CD4-positive, alpha-beta T cell treated with Interferon alpha-2 for 1 hour (primary cell): Measurements from ENCODE around the gene ARHGAP24.
A peak's percentile ranks its signal among the peaks of the same experiment; 100 is the strongest.
"Not testable (repeated sequence)": the region's sequence is repeated elsewhere in the genome, so short reads cannot be mapped to it uniquely, and the experiment has no call there.

Experiments used
- DNase-seq, 2 donors: peaks; one replicate each; pipeline ENCODE4 v3.0.0-alpha.2; 2020 to 2022

The ARHGAP24 gene

DNA sequence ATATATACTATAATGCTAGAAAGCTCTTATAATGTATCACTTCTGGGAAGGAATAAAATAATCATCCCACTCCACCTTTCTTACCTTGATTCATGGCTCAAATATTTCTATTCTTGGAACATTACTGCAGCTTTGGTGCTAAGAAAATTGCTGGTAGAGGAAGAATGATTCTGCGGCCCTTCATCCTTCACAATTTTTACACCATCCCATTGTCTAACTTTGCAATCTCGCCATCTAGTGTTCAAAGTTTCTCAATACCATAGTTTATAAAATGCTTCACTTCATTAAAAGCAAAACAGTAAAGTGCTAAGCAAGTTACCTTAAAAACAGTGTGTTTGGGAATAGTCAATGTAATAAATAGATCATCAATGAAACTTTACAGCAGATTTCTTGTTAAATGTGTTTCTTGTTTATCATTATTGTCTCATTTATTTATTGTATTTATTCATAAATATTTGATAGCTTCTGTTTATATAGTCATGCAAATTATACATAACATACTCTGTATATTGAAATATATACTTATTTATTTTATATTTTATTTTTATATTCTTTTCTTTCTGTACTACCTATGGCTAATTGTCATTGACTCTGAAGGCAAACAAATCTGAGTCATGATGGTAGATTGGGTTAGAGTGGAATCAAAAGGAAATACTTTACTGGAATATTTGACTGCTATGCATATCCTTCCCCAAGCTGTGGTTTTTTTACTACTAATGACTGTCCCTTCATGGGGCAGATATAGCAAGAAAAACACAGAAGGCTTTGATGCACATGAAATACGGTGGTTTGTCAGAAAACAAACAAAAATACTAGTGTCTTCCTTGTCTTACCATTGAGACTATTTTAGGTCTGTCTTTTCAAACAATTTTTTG lies 494.2 kb downstream of the ARHGAP24 start:
- DNase-seq: peak in 1 of 2 donors; percentile 2

- DNase-seq: no peak
Measured at GRCh38 chr4:85970535-85970934, 495.6 kb downstream of the ARHGAP24 start.

GRCh38 chr4:85979276-85979675 lies 504.3 kb downstream of the ARHGAP24 start:
- no peak for DNase-seq

DNA sequence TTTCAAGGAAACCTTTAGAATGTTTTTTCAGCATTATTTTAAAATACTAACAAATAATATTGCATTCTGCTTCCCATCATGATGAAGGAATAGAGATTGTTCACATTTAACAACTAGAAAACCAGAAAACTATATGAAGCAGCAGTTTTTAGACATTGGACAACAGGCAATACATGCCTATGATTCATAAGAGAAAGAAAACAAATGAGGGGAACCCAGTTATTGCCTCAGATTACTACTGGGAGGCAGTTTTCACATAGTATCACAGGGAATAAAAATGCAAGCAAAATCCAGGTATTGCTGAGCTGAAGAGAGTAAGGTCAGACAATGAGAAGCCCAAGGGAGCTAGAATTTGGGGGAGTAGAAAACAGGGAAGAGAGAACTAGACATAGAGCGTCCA lies 511.3 kb downstream of the ARHGAP24 start:
- DNase-seq: no peak

GRCh38 chr4:85993641-85994040 lies 518.7 kb downstream of the ARHGAP24 start:
- DNase-seq: no peak

- DNase-seq: no peak
Measured at GRCh38 chr4:85994576-85994975, 519.6 kb downstream of the ARHGAP24 start.

- DNase-seq: no peak
Measured at GRCh38 chr4:85995361-85995760, 520.4 kb downstream of the ARHGAP24 start.

DNA sequence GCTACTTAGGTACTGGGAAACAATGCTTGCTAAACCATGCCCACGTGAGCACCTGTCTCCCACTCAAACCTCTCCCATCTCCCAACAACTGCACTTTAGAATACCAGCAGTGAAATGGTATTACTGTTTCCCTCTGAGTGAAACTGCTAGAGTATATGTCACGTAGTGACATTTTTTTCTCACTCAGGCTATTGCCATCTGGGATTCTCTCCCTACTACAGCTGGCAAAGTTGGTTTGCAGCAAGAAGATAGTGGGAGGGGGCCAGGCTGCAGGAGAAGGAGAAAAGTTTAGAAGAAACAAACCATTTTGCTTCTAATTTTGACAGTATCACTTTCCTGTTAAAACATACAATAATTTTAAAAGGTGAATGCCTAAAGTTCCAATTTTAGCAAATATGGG lies 526.6 kb downstream of the ARHGAP24 start:
- no peak for DNase-seq

DNA sequence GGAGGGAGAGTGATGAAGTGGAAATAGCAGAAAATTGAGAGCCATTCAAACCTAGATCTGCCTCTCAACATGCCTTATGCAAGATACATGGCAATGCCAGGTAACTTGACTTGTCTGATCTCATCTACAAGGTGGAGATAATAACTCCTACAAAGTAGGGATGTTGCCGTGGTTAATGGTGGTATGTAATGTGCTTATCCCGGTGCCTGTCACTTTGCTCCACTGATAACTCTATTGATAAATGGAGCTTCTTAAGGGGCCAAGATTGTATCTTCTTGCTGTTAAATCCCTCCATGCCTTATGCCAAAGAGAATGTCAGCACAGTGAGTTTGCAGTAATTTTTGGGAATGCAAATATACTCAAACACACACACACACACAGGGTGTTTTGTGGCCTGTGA lies 529.1 kb downstream of the ARHGAP24 start:
- DNase-seq: no peak

DNA sequence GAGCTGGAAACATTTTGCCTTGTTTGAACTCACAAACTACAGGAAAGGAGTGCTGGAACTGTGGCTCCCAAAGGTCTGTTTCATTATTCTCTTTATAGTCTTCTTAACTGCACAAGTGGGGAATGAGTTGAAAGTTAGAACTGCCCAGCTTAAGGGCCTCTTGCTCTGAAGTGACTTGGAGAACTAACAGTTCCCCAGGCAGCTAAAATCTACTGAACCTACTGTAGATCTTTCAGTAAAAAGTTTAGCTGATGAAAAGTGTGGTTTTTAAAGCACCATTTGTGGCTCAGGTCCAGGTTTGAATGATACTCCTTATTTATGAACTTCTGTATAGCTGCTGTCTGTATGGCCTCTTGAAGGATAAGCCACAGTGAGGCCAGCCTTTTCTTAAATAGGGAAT lies 531.1 kb downstream of the ARHGAP24 start:
- no peak for DNase-seq

DNA sequence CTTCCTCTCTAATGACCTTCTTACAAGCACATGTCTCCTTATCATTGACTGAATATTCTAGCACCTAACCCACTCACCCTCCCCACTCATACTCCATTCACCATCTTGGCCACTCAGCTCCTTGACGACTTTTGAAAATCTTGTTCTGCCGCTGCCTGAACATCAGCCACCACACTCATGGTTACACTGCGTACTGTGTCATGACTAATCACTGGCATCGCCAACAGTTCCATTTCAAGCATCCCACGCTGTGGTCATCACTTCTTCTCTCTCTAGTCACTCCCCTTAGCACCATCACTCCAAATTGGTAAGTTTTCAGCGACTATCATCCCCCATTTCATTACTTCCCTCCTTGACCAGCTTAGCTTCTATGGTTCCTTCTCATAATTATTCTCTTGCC lies 532.1 kb downstream of the ARHGAP24 start:
- no peak for DNase-seq

- DNase-seq: no peak
Measured at GRCh38 chr4:86011117-86011516, 536.2 kb downstream of the ARHGAP24 start.

GRCh38 chr4:86013621-86014020 lies 538.7 kb downstream of the ARHGAP24 start:
- no peak for DNase-seq

- DNase-seq: no peak
Measured at GRCh38 chr4:86014599-86014998, 539.6 kb downstream of the ARHGAP24 start.

GRCh38 chr4:86015412-86016350 lies 540.7 kb downstream of the ARHGAP24 start:
- DNase-seq: no peak

DNA sequence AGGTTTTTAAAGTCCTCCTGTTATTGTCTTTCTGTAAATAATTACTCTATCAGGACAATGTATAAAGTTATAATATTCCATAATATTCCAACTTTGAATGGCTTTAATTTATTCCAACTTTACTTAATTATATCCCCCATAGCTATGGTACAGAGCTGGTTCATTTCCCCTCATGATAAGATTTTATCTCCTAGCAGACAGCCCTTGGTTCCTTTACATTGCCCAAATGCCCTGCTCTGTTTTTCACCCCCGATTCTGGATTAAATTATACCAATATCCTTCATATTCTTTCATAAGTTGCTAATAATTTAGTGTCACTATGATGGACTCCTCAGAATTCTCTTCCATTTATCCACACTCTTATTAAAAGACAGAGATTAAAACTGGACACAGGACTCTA lies 544.4 kb downstream of the ARHGAP24 start:
- DNase-seq: no peak

GRCh38 chr4:86019906-86020305 lies 545.0 kb downstream of the ARHGAP24 start:
- DNase-seq: no peak

DNA sequence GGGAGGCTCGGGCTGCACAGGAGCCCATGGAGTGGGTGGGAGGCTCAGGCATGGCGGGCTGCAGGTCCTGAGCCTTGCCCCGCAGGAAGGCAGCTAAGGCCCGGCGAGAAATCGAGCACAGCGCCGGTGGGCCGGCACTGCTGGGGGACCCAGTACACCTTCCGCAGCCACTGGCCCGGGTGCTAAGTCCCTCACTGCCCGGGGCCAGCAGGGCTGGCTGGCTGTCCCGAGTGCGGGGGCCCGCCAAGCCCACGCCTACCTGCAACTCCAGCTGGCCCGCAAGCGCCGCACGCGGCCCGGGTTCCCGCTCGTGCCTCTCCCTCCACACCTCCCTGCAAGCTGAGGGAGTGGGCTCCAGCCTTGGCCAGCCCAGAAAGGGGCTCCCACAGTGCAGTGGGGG lies 546.7 kb downstream of the ARHGAP24 start:
- not testable (repeated sequence) for DNase-seq

- DNase-seq: no peak
Measured at GRCh38 chr4:86026720-86027119, 551.8 kb downstream of the ARHGAP24 start.

GRCh38 chr4:86031927-86032326 lies 557.0 kb downstream of the ARHGAP24 start:
- DNase-seq: no peak

GRCh38 chr4:86032476-86033022 lies 557.6 kb downstream of the ARHGAP24 start:
- DNase-seq: no peak

DNA sequence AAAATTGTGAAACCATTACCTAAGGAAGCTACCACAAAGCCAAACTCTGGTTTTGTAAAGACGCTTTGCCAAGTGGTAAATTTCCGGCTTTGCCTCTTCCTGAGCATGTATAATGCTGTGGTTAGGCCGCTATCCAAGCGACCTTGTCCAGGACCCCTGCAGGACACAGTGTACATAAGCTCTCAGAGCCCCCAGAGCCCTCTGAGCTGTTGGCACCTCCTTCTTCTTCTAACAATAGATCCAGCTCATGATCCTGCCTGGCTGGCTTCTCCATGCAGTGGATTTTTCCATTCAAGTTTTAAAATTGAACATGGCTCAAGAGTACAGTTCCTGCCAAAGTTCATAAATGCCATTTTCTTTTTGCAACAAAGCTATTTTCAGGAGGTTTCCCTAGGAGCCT lies 558.2 kb downstream of the ARHGAP24 start:
- DNase-seq: no peak

- no peak for DNase-seq
Measured at GRCh38 chr4:86034616-86035015, 559.7 kb downstream of the ARHGAP24 start.

DNA sequence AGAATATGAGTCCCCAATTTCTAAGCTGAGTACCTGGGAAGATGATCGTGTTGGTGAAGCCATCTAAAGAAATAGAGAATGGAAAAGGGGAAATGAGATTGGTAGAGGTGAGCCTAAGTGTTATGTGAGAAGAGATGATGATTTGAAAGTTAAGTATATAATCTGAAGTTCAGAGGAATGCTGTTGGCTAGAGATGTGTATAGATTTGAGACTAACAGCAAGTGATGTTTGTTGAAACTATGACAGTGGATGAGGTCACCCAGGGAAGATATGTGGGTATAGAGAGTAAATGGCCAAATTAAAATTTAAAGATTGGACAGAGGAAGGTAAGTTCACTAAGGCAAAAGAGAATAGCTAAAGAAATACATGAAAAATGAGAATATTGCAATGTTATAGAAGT lies 560.7 kb downstream of the ARHGAP24 start:
- no peak for DNase-seq
